ENCODE data around the gene C5orf46. TPM values are rescaled to one million over a fixed set of nuclear protein-coding genes. Genes with fewer than 3 reads are reported as not detected.

Gene C5orf46
- total RNA-seq, 4 donors from 2014 or later: not detected

- Histone ChIP-seq H3K27ac (no peak overlapping the region), H3K4me1 (no peaks in the 10 kb centered on the region), H3K9me3 (no peaks in the 10 kb centered on the region), H3K27me3 (no peaks in the 10 kb centered on the region), H3K36me3 (no peaks in the 10 kb centered on the region), H3K4me3 (no peak overlapping the region)
- no peak for DNase-seq
- intact Hi-C loops (cut with DNase I; ENCODE audit: low total_unique reads): no loop called here
- no peak for TF ChIP-seq CTCF (IDR thresholded peaks at IDR 0.05)
- no peak for TF ChIP-seq POLR2A (IDR thresholded peaks at IDR 0.05)
Measured at GRCh38 chr5:147880487-147880886, 25.9 kb downstream of the C5orf46 start.

- H3K4me1 ChIP-seq: no peaks in the 10 kb centered on the region
- no peak overlapping the region for H3K4me3 ChIP-seq
- no peaks in the 10 kb centered on the region for H3K36me3 ChIP-seq
- no peak overlapping the region for H3K27ac ChIP-seq
- H3K9me3 ChIP-seq: no peaks in the 10 kb centered on the region
- intact Hi-C loops (cut with DNase I; ENCODE audit: low total_unique reads): no loop called here
- no peaks in the 10 kb centered on the region for H3K27me3 ChIP-seq
- TF ChIP-seq POLR2A (IDR thresholded peaks at IDR 0.05): no peak
- TF ChIP-seq CTCF (IDR thresholded peaks at IDR 0.05): no peak
- DNase-seq: no peak
Measured at GRCh38 chr5:147879784-147880183, 26.6 kb downstream of the C5orf46 start.

DNA sequence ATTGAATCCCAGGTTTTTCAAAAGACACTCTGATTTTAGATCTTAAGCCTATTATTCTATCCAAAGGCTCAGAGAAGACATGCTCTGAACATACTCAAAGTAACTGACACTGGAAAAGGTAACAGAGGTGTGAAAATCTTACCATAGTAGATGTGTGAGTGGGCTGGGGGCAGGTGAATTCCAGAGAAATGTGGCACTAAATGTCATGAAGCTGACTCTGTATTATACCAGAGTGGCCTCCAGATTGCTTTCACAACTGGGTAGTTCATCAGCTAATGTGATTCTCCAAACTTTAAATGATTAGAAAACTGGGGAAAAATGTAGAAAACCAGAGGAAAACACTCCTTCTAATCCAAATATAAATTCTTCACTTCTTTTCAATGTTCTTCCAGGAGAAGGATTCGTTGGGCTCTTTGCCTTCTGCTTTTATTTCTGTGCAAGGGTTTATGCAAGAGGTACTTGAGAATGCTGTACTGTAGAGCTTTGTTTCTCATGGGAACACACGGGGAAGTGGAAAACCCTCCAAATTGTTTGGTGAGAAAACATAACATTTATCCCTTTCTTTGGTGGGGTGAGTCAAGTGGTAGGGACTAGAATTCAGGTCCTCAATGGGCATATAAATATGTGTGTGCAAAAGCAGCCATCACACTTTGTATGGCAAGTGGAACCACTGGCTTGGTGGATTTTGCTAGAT is 28.1 kb downstream of the C5orf46 start, which contains the start of gene SCGB3A2:
SCGB3A2 (plus strand) TSS at position 646 of the 694 bp plus-strand sequence. CDS start 93 bp downstream, outside the sequence.
- H3K4me1 ChIP-seq: no peaks in the 10 kb centered on the region
- DNase-seq: no peak
- H3K36me3 ChIP-seq: no peaks in the 10 kb centered on the region
- H3K27me3 ChIP-seq: no peaks in the 10 kb centered on the region
- intact Hi-C loops (cut with DNase I; ENCODE audit: low total_unique reads): no loop called here
- no peak within 1 kb of the TSS for H3K4me3 ChIP-seq
- no peak for TF ChIP-seq CTCF (IDR thresholded peaks at IDR 0.05)
- TF ChIP-seq POLR2A (IDR thresholded peaks at IDR 0.05): no peak
- H3K9me3 ChIP-seq: no peaks in the 10 kb centered on the region
- no peak within 1 kb of the TSS for H3K27ac ChIP-seq

DNA sequence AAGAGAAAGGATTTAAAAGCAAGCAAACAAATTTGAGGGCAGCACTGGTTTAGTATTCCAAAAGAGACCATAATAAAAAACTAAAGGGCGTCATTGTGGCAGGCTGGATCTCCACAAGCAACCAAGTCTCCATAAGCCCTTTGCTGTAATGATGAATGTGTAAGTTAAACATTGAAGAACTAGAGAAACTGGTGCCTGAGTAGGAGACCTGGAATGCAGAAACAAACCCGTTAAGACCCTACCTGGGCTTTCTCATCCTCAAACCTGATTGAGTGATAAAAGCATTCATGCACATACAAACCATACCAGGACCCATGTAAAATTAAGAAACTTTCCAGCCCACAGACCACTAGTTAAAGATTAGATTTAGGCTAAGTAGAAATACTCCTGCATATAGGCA is 29.7 kb downstream of the C5orf46 start:
- H3K36me3 ChIP-seq: no peaks in the 10 kb centered on the region
- no peaks in the 10 kb centered on the region for H3K9me3 ChIP-seq
- no peak for DNase-seq
- no peak overlapping the region for H3K4me3 ChIP-seq
- intact Hi-C loops (cut with DNase I; ENCODE audit: low total_unique reads): no loop called here
- no peaks in the 10 kb centered on the region for H3K4me1 ChIP-seq
- TF ChIP-seq CTCF (IDR thresholded peaks at IDR 0.05) (no peak), POLR2A (IDR thresholded peaks at IDR 0.05) (no peak)
- no peaks in the 10 kb centered on the region for H3K27me3 ChIP-seq
- no peak overlapping the region for H3K27ac ChIP-seq

DNA sequence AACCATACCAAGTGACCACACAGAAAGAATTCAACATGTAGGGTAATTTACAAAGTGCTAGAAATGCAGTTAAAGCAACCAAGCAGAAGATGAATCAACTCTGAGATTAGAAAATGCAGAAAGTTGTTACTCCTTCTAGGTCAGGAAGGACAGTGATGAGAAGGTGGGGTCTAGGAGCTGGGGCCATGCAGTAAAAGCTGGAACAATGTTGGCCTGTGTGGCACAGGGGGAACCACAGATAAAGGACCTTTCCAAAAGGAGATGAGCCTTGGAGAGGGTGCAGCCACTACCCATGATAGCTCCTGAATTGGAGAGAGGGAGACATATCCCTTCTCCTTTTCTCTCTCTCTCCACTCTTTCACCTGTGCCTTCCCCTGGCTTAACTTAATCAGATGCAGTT is 30.2 kb downstream of the C5orf46 start:
- Histone ChIP-seq H3K4me1 (no peaks in the 10 kb centered on the region), H3K9me3 (no peaks in the 10 kb centered on the region), H3K27ac (no peak overlapping the region), H3K27me3 (no peaks in the 10 kb centered on the region), H3K4me3 (no peak overlapping the region), H3K36me3 (no peaks in the 10 kb centered on the region)
- intact Hi-C loops (cut with DNase I; ENCODE audit: low total_unique reads): no loop called here
- DNase-seq: no peak
- TF ChIP-seq CTCF (IDR thresholded peaks at IDR 0.05): no peak
- TF ChIP-seq POLR2A (IDR thresholded peaks at IDR 0.05): no peak
